Lung microvascular endothelial cell (primary cell): ENCODE measurements around the gene SLC24A4. TPM values are rescaled to one million over a fixed set of nuclear protein-coding genes. Genes with fewer than 3 reads are reported as not detected.

ENCODE experiments used
- DNase-seq, 2 donors: peaks; one replicate each; pipeline versions ENCODE4 v3.0.0 to v3.0.0-alpha.2; 2010; ENCODE audit warnings: low read depth in 2 of 2
- total RNA-seq: library from RNA; depleted of rRNA; stranded (reverse); fragments of >200 nt; gene quantifications from 2 replicates; pipeline ENCODE4 v1.2.1, GENCODE V29; 2014

SLC24A4 gene
- total RNA-seq, 1 donor from 2014 or later = under 0.01 TPM

GRCh38 chr14:92542766-92543554 lies 220.0 kb downstream of the SLC24A4 start:
- DNase-seq = no peak

DNA sequence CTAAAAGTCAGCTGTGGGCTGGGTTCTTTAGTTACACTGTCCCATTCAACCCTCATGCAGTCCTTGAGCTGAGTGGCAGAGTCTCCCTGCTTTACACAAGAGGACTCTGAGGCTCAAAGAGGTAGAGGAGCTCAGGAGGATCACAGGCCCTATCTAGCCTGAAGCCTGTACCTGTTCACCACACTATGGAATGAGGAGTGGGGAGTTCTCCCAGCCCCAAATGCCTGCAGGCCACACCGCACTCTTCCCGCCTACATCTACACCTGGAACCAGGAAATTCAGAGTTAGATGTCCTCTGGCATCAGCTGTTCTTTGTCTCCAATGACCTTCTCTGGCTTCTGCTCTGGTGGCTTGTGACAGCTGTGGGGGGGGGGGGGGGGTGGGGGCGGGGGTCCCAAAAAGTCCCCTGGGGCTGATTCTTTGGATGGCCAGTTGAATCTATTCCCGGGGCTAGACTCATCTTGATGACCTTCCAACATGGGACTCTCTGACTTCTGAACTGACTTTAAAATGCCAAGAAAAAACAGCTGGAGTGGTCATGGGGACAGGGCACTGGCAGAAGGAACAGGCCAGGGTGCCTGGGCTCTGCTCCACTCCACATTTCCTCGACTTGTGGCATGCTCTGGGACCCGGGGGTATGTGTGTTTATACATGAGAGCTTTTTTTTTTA lies 221.2 kb downstream of the SLC24A4 start:
- DNase-seq = no peak

DNA sequence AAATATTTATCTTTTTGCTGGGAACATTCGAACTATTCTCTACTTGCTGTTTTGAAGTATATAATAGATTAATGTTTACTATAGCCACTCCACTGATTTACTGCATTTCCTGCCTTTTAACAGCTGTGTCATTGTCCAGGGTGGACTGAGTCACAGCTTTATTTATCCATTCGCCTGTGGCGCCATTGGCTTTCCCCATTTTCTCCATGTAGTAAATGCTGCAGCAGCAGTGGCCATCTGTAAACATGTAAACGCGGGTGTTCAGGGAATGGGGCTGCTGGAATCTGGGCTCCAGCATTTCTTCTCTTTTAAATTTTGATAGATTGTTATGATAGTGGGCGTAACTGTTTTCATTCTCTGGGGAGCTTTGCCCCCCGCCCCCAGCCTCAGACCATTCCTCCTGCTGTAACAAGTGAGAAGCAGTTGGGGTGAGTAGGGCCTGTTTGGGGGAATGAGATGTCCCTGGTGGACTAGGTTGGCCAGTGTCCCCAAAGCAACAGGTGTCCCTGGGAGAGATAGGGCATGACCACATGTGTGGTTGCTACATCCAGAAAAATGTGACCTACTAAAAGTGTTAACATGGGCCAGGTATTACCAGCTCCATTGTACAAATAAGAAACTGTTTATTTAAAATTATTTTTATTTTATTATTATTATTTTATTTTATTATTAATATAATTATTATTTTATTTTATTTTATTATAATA lies 223.5 kb downstream of the SLC24A4 start:
- peak; percentile 39 to 90 for DNase-seq

- DNase-seq = peak; percentile 77 to 94
These were observed 226.3 kb downstream of the SLC24A4 start for GRCh38 chr14:92549105-92549858.

GRCh38 chr14:92549859-92550230 lies 226.9 kb downstream of the SLC24A4 start:
- peak in 1 of 2 donors; percentile 76 for DNase-seq

Other genes with a start within 250 kb of the SLC24A4 start
- 29.9 and 107 TPM in 2 replicates for gene ATXN3, start 216.6 kb upstream of the SLC24A4 start, total RNA-seq
- 318 and 327 TPM in 2 replicates for gene NDUFB1, start 201.5 kb upstream of the SLC24A4 start, total RNA-seq
- gene CPSF2, start 201.2 kb upstream of the SLC24A4 start, total RNA-seq = 17.2 and 18.5 TPM in 2 replicates
- 3.7 and 4.4 TPM in 2 replicates for gene RIN3, start 190.6 kb downstream of the SLC24A4 start, total RNA-seq